ENCODE data around the gene BRD4. TPM values are rescaled to one million over a fixed set of nuclear protein-coding genes. Genes with fewer than 3 reads are reported as not detected.

Gene BRD4
- total RNA-seq, 1 donor from 2014 or later: 136 TPM

DNA sequence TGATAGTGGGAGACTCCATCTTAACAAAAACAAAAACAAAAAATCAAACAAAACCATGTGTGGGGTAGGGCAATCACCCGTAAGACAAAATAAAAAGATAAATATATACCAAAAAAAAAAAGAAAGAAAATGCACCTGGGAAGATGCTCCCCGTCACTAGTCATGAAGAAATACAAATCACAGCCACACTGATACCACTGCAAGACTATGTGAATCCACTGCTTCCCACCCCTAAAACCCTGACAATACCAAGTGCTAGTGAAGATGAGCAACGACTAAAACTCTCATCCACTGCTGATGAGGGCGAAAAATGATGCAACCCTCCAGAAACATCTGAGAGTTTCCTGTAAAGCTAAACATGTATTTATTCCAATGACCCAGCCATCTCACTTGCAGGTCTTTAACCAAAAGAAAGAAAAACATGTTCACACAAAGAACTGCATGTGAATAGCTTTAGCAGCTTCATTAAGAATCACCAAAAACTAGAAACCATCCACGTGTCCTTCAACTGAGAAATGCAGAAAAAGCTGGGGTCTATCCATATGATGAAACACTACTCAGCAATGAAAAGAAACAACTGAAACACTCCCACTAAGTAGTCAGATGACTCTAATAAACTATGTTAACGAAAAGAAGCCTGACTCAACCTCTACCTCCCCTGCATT is 31.7 kb downstream of the BRD4 start:
- peaks cover 22% of the 10 kb centered on the region for H3K36me3 Mint-ChIP-seq (ENCODE audit: low read depth, unreplicated experiment)
- DNase-seq (ENCODE audit: low spot score): no peak
- TF ChIP-seq, protein P1, sequence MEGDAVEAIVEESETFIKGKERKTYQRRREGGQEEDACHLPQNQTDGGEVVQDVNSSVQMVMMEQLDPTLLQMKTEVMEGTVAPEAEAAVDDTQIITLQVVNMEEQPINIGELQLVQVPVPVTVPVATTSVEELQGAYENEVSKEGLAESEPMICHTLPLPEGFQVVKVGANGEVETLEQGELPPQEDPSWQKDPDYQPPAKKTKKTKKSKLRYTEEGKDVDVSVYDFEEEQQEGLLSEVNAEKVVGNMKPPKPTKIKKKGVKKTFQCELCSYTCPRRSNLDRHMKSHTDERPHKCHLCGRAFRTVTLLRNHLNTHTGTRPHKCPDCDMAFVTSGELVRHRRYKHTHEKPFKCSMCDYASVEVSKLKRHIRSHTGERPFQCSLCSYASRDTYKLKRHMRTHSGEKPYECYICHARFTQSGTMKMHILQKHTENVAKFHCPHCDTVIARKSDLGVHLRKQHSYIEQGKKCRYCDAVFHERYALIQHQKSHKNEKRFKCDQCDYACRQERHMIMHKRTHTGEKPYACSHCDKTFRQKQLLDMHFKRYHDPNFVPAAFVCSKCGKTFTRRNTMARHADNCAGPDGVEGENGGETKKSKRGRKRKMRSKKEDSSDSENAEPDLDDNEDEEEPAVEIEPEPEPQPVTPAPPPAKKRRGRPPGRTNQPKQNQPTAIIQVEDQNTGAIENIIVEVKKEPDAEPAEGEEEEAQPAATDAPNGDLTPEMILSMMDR (IDR thresholded peaks at IDR 0.05; ENCODE audit: unreplicated experiment): no peak
- no peak overlapping the region for H3K4me3 Mint-ChIP-seq (ENCODE audit: unreplicated experiment)
- H3K27ac Mint-ChIP-seq (ENCODE audit: unreplicated experiment): no peak overlapping the region
- peaks cover 2% of the 10 kb centered on the region for H3K27me3 Mint-ChIP-seq (ENCODE audit: unreplicated experiment)
- H3K9me3 Mint-ChIP-seq (ENCODE audit: unreplicated experiment): no peaks in the 10 kb centered on the region
- H3K4me1 Mint-ChIP-seq (ENCODE audit: unreplicated experiment): peaks cover 49% of the 10 kb centered on the region

GRCh38 chr19:15299568-15300409 is 32.5 kb downstream of the BRD4 start:
- H3K36me3 Mint-ChIP-seq (ENCODE audit: low read depth, unreplicated experiment): peaks cover 22% of the 10 kb centered on the region
- no peaks in the 10 kb centered on the region for H3K9me3 Mint-ChIP-seq (ENCODE audit: unreplicated experiment)
- H3K4me3 Mint-ChIP-seq (ENCODE audit: unreplicated experiment): no peak overlapping the region
- H3K4me1 Mint-ChIP-seq (ENCODE audit: unreplicated experiment): peaks cover 57% of the 10 kb centered on the region
- TF ChIP-seq, protein P1 (IDR thresholded peaks at IDR 0.05; ENCODE audit: unreplicated experiment): no peak
- peaks cover 2% of the 10 kb centered on the region for H3K27me3 Mint-ChIP-seq (ENCODE audit: unreplicated experiment)
- H3K27ac Mint-ChIP-seq (ENCODE audit: unreplicated experiment): peak overlapping the region; percentile 52
- no peak for DNase-seq (ENCODE audit: low spot score)

DNA sequence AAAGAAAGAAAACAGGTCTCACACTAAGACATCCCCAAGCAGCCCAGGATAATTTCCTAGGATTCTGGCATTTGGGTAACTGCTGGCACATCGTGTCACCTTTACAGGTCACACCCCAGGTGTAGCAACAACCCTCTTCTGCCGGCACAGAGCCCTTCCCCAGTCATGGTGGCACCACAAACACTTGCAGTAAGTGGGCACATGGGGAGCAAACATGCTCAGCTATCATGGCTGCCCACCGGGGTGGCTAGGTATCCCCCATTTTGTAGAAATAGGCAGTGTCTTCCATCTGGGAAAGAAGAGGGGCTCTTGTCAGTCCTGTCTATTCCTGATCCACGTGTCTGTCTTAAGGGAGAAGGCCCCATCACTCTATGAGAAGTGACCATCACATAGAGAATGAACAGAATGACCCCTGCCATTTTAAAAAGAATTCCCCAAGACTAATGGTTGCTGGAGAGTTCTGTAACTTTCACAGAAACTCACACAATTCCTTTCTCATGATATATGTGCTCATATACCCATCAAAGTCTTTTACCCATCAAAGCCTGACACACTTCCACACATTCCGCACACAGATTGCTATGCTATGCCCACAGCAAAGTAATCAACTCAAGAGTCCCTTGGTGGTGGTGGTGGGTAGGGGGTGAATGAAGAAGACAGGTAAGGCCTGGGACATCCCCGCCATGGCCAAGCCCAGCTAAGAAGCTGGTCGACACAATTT is 33.3 kb downstream of the BRD4 start:
- peak overlapping the region; percentile 42 for H3K4me3 Mint-ChIP-seq (ENCODE audit: unreplicated experiment)
- H3K9me3 Mint-ChIP-seq (ENCODE audit: unreplicated experiment): no peaks in the 10 kb centered on the region
- H3K27ac Mint-ChIP-seq (ENCODE audit: unreplicated experiment): peak overlapping the region; percentile 81
- H3K27me3 Mint-ChIP-seq (ENCODE audit: unreplicated experiment): peaks cover 2% of the 10 kb centered on the region
- no peak for DNase-seq (ENCODE audit: low spot score)
- TF ChIP-seq, protein P1 (IDR thresholded peaks at IDR 0.05; ENCODE audit: unreplicated experiment): no peak
- peaks cover 60% of the 10 kb centered on the region for H3K4me1 Mint-ChIP-seq (ENCODE audit: unreplicated experiment)
- peaks cover 19% of the 10 kb centered on the region for H3K36me3 Mint-ChIP-seq (ENCODE audit: low read depth, unreplicated experiment)

- Mint-ChIP-seq H3K9me3 (ENCODE audit: unreplicated experiment) (no peaks in the 10 kb centered on the region), H3K27ac (ENCODE audit: unreplicated experiment) (peak overlapping the region; percentile 31), H3K4me1 (ENCODE audit: unreplicated experiment) (peaks cover 60% of the 10 kb centered on the region), H3K27me3 (ENCODE audit: unreplicated experiment) (peaks cover 2% of the 10 kb centered on the region), H3K4me3 (ENCODE audit: unreplicated experiment) (no peak overlapping the region), H3K36me3 (ENCODE audit: low read depth, unreplicated experiment) (peaks cover 19% of the 10 kb centered on the region)
- no peak for DNase-seq (ENCODE audit: low spot score)
- TF ChIP-seq, protein P1 (IDR thresholded peaks at IDR 0.05; ENCODE audit: unreplicated experiment): no peak
Observed at GRCh38 chr19:15297416-15298224, 34.7 kb downstream of the BRD4 start.
